Smooth muscle cell (in vitro differentiated cells): ENCODE results near the gene RAB11FIP3. TPM values are rescaled to one million over a fixed set of nuclear protein-coding genes. Genes with fewer than 3 reads are reported as not detected.

Experiments used
- DNase-seq: peaks from one replicate; lab custom pipeline; 2025; ENCODE audit not compliant: unreplicated experiment; lab: John Stamatoyannopoulos, UW
- H2AFZ ChIP-seq: fragments of 200-600 bp; sonication (generic); 2 replicates; pipeline ENCODE4 v1.6.0; 2016; ENCODE audit warnings: antibody characterized with exemption, low read depth, mild to moderate bottlenecking
- H3F3A ChIP-seq: fragments of 200-600 bp; sonication (generic); 2 replicates; pipeline ENCODE4 v1.6.0; 2017; ENCODE audit warnings: antibody characterized with exemption, low read depth
- H3K27ac ChIP-seq: fragments of 200-600 bp; sonication (generic); 2 replicates; pipeline ENCODE4 v1.5.1; 2016; ENCODE audit warnings: low read depth, mild to moderate bottlenecking
- H3K27me3 ChIP-seq: fragments of 200-600 bp; sonication (generic); 2 replicates; pipeline ENCODE4 v1.6.1; 2016; ENCODE audit warnings: low read depth, mild to moderate bottlenecking
- H3K36me3 ChIP-seq: fragments of 200-600 bp; sonication (generic); 2 replicates; pipeline ENCODE4 v1.5.1; 2016; ENCODE audit warnings: low read depth
- H3K4me1 ChIP-seq: fragments of 200-600 bp; sonication (generic); 2 replicates; pipeline ENCODE4 v1.5.1; 2016; ENCODE audit warnings: low read depth
- H3K4me2 ChIP-seq: fragments of 200-600 bp; sonication (generic); 2 replicates; pipeline ENCODE4 v1.6.0; 2016; ENCODE audit warnings: mild to moderate bottlenecking
- H3K4me3 ChIP-seq: fragments of 200-600 bp; sonication (generic); 2 replicates; pipeline ENCODE4 v1.5.1; 2016; ENCODE audit warnings: mild to moderate bottlenecking
- H3K79me2 ChIP-seq: fragments of 200-600 bp; sonication (generic); 2 replicates; pipeline ENCODE4 v1.6.0; 2016; ENCODE audit warnings: low read depth, mild to moderate bottlenecking
- H3K9ac ChIP-seq: fragments of 200-600 bp; sonication (generic); 2 replicates; pipeline ENCODE4 v1.6.0; 2016; ENCODE audit warnings: low read depth
- H3K9me3 ChIP-seq: fragments of 200-600 bp; sonication (generic); replicated peaks from 2 replicates; pipeline ENCODE4 v1.5.1; 2016; ENCODE audit warnings: low read depth
- H4K20me1 ChIP-seq: fragments of 200-600 bp; sonication (generic); 2 replicates; pipeline ENCODE4 v1.6.0; 2016; ENCODE audit warnings: low read depth
- CTCF ChIP-seq: fragments of 200-600 bp; sonication (generic); IDR thresholded peaks from 2 replicates; pipeline ENCODE4 v1.5.1; 2017; ENCODE audit warnings: borderline replicate concordance, mild to moderate bottlenecking, antibody characterized with exemption; ENCODE audit not compliant: insufficient read depth, poor library complexity, severe bottlenecking
- WGBS: methylation state at CpG from one replicate; pipeline ENCODE4 v1.1.7; 2016; ENCODE audit warnings: low lambda C conversion rate; 5-methylcytosine and 5-hydroxymethylcytosine counted together
- polyA plus RNA-seq: library from polyadenylated mRNA; unstranded; fragments of >200 nt; fragmentation: Nextera tagmentation; extraction: Ambion mirVana; gene quantifications from 2 replicates; pipeline ENCODE4 v1.2.1, GENCODE V29; 2016
- total RNA-seq: library from RNA; depleted of rRNA; stranded (reverse); fragments of >200 nt; gene quantifications from 2 replicates; pipeline ENCODE4 v1.2.3, GENCODE V29; 2014

Gene RAB11FIP3
- total and polyA plus RNA-seq, 2 experiments from 2014 or later = 19.5 to 20.4 TPM

- Histone ChIP-seq H3K4me3 (no peak overlapping the region), H3K27ac (no peak overlapping the region), H2AFZ (no peak overlapping the region), H3K9ac (no peak overlapping the region), H3K36me3 (no peaks in the 10 kb centered on the region), H3K27me3 (no peaks in the 10 kb centered on the region), H4K20me1 (peaks cover 82% of the 10 kb centered on the region), H3F3A (no peaks in the 10 kb centered on the region), H3K4me1 (peaks cover 5% of the 10 kb centered on the region), H3K79me2 (peaks cover 4% of the 10 kb centered on the region), H3K4me2 (no peak overlapping the region), H3K9me3 (no peaks in the 10 kb centered on the region)
- WGBS = 92% methylated on average over 9 of the region's 9 CpGs
- no peak for DNase-seq
- TF ChIP-seq CTCF = no peak
These were observed 46.7 kb downstream of the RAB11FIP3 start for GRCh38 chr16:472199-472504.

GRCh38 chr16:473046-474043 is 47.9 kb downstream of the RAB11FIP3 start:
- Histone ChIP-seq H3K4me2 (no peak overlapping the region), H3K4me3 (no peak overlapping the region), H3K9ac (no peak overlapping the region), H3K9me3 (no peaks in the 10 kb centered on the region), H4K20me1 (peaks cover 89% of the 10 kb centered on the region), H3F3A (no peaks in the 10 kb centered on the region), H3K27ac (no peak overlapping the region), H2AFZ (no peak overlapping the region), H3K79me2 (peaks cover 4% of the 10 kb centered on the region), H3K27me3 (no peaks in the 10 kb centered on the region), H3K4me1 (peaks cover 5% of the 10 kb centered on the region), H3K36me3 (no peaks in the 10 kb centered on the region)
- no peak for TF ChIP-seq CTCF
- 93% methylated on average over 32 of the region's 32 CpGs for WGBS
- DNase-seq = no peak

- Histone ChIP-seq H3K4me2 (no peak overlapping the region), H3K4me1 (peaks cover 5% of the 10 kb centered on the region), H3K36me3 (no peaks in the 10 kb centered on the region), H4K20me1 (peaks cover 89% of the 10 kb centered on the region), H3K27me3 (no peaks in the 10 kb centered on the region), H3F3A (no peaks in the 10 kb centered on the region), H3K4me3 (no peak overlapping the region), H3K9me3 (no peaks in the 10 kb centered on the region), H2AFZ (no peak overlapping the region), H3K79me2 (no peaks in the 10 kb centered on the region), H3K27ac (no peak overlapping the region), H3K9ac (no peak overlapping the region)
- 77% methylated on average over 18 of the region's 19 CpGs for WGBS
- DNase-seq = no peak
- TF ChIP-seq CTCF = no peak
These were observed 49.1 kb downstream of the RAB11FIP3 start for GRCh38 chr16:474420-475122.
